ENCODE data around the gene CYTL1.

DNA sequence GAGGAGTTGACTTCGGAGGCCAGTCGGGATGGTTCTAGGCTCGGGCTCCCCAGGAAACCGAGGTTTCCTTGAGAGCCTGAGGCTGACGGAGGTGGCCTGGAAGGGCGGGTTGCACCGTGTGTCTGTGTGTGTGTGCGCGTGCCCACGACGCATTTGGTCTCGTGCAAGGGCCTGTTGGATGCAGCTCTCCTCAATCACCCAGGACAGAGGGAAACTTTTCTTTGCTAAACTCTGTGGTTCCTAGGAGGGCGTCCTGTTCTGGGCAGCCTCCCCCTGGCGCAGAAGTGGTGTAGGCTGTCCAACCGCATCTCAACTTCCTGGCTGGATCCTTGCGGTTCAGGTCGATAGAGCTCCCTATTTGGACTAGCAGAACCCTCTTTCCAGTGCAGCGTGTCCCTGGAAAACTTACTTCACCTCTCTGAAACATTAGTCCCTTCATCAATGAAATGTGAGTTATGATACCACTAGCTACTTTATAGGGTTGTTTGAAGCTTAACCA lies 33.0 kb upstream of the CYTL1 start:
- TF ChIP-seq, protein P1, sequence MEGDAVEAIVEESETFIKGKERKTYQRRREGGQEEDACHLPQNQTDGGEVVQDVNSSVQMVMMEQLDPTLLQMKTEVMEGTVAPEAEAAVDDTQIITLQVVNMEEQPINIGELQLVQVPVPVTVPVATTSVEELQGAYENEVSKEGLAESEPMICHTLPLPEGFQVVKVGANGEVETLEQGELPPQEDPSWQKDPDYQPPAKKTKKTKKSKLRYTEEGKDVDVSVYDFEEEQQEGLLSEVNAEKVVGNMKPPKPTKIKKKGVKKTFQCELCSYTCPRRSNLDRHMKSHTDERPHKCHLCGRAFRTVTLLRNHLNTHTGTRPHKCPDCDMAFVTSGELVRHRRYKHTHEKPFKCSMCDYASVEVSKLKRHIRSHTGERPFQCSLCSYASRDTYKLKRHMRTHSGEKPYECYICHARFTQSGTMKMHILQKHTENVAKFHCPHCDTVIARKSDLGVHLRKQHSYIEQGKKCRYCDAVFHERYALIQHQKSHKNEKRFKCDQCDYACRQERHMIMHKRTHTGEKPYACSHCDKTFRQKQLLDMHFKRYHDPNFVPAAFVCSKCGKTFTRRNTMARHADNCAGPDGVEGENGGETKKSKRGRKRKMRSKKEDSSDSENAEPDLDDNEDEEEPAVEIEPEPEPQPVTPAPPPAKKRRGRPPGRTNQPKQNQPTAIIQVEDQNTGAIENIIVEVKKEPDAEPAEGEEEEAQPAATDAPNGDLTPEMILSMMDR (conservative IDR thresholded peaks at IDR 0.05; ENCODE audit: low read depth, low read length), result no peak
- TF ChIP-seq MAFK (IDR thresholded peaks at IDR 0.05; ENCODE audit: low read depth, low read length) (no peak), RCOR1 (IDR thresholded peaks at IDR 0.05; ENCODE audit: insufficient replicate concordance, low read length) (no peak), RFX5 (IDR thresholded peaks at IDR 0.05; ENCODE audit: low read depth, low read length) (no peak), POLR2A (IDR thresholded peaks at IDR 0.05; ENCODE audit: low read depth, low read length) (no peak), BHLHE40 (IDR thresholded peaks at IDR 0.05; ENCODE audit: low read depth, low read length) (peak; percentile 81), MAZ (IDR thresholded peaks at IDR 0.05; ENCODE audit: borderline replicate concordance, low read depth, low read length) (no peak), CEBPB (IDR thresholded peaks at IDR 0.05; ENCODE audit: low read depth, low read length) (no peak), RAD21 (IDR thresholded peaks at IDR 0.05; ENCODE audit: low read length) (no peak), SMC3 (IDR thresholded peaks at IDR 0.05; ENCODE audit: low read depth, low read length) (no peak), MXI1 (IDR thresholded peaks at IDR 0.05; ENCODE audit: borderline replicate concordance, low read depth, low read length) (no peak), FOS (IDR thresholded peaks at IDR 0.05; ENCODE audit: low read depth, low read length) (no peak)
